GM18507 (cell line): ENCODE measurements around the gene SFXN5.

Experiments used
- DNase-seq: peaks from one replicate; pipeline ENCODE4 v3.0.0; 2011; ENCODE audit warnings: low read depth; ENCODE audit not compliant: insufficient read length; ENCODE audit errors: extremely low spot score
- FAIRE-seq: peaks from 2 replicates; lab custom pipeline; 2011; peaks lifted over from hg19 to GRCh38; lab: Jason Lieb, UNC

Gene SFXN5

DNA sequence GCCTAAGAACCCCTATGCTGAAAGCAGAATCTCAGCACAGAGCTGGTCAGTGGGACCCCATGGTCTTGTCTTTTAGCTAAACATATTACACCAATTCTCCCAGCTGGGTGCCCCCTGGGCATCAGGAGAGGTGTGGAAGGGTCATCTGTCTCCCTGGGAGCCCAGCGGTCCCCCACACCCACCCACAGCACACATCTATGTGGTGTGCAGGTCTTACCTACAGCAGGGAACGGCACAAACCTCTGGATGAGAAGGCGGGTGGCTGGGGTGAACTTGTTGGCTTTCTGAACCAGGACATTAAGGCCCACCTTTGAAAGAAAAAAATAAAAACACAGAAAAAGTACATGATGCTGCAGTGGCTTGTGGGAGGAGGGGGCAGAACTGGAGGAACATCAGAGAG, 83.5 kb downstream of the SFXN5 start:
- DNase-seq (no peak), FAIRE-seq (no peak)

- DNase-seq, result no peak
- FAIRE-seq, result no peak
Measured at GRCh38 chr2:72985891-72986683, 85.4 kb downstream of the SFXN5 start.

GRCh38 chr2:72985136-72985535, 86.4 kb downstream of the SFXN5 start:
- DNase-seq, result no peak
- no peak for FAIRE-seq

GRCh38 chr2:72984172-72984671, 87.3 kb downstream of the SFXN5 start:
- DNase-seq (no peak), FAIRE-seq (no peak)

DNA sequence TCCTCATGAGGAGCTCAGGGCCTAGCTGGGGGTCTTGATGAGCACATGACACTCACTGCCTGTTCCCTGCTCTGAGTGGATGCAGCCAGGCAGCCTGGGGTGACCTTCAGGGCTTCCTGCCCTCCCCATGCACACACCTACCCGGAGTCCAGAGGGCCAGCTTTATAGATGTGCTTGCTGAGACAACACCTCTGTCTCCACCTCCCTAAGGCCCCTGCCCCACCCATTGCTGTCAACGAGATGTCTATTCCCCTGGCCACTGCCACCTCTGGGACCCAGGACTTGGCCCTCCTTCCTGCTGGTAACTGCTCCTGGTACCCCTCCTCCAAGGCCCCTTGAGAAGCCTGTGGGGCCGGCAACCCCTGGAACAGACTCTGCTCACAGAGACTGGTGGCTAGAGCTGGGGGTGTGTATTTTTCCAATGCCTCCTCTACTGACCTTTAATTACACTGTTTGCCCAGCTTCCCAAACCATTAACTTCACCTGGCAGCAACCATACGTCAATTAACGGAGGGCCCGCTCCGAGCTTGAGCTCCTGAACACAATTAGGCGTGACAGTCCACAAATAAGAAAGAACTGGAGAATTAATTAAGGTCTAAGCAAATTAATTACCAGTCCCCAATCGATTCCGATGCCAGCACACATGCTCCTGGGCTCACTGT, 87.9 kb downstream of the SFXN5 start:
- no peak for FAIRE-seq
- no peak for DNase-seq

GRCh38 chr2:72982781-72983499, 88.6 kb downstream of the SFXN5 start:
- DNase-seq (no peak), FAIRE-seq (no peak)

DNA sequence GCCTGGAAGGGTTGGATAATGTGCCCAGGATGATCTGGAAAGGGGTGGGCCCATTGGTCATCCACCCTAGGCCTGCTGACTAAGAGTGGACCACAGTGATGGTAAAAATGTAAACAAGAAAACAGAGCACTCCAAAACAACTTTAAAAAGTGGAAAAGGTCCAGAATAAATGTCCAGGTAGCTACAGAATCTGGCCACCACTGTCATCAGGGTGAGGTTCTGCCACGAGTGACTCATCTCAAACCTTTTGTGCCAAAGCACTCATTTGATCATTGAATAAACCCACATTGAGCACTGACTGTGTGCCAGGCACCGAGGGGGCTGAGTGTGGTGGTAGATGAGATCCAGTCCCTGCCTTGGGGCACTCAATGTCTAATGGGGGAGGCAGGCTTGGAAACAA, 89.3 kb downstream of the SFXN5 start:
- DNase-seq, result no peak
- no peak for FAIRE-seq

GRCh38 chr2:72981536-72981935, 90.0 kb downstream of the SFXN5 start:
- DNase-seq, result no peak
- no peak for FAIRE-seq

GRCh38 chr2:72980535-72981217, 90.8 kb downstream of the SFXN5 start:
- no peak for FAIRE-seq
- no peak for DNase-seq

- no peak for DNase-seq
Measured at GRCh38 chr2:72979896-72980295, 91.6 kb downstream of the SFXN5 start.

GRCh38 chr2:72975017-72975416, 96.5 kb downstream of the SFXN5 start:
- FAIRE-seq, result no peak
- DNase-seq, result no peak

More at GRCh38 chr2:72979896-72980295, 91.6 kb downstream of the SFXN5 start:
- no peak for FAIRE-seq

DNA sequence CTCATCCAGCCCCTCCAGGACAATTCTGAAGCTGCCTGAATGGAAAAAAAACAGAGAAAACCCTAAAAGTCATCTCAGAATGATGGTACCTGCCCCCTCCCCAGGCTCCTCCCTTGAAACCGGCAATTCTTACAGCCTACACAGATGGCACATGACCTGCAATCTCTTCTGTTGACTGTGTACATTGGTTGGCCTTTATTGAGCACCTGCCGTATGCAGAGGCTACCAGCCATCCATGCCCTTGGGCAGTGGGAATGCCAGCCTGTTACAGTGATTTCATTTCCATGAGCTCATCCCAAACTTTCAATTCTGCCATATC, 97.1 kb downstream of the SFXN5 start:
- no peak for DNase-seq
- FAIRE-seq, result no peak

DNA sequence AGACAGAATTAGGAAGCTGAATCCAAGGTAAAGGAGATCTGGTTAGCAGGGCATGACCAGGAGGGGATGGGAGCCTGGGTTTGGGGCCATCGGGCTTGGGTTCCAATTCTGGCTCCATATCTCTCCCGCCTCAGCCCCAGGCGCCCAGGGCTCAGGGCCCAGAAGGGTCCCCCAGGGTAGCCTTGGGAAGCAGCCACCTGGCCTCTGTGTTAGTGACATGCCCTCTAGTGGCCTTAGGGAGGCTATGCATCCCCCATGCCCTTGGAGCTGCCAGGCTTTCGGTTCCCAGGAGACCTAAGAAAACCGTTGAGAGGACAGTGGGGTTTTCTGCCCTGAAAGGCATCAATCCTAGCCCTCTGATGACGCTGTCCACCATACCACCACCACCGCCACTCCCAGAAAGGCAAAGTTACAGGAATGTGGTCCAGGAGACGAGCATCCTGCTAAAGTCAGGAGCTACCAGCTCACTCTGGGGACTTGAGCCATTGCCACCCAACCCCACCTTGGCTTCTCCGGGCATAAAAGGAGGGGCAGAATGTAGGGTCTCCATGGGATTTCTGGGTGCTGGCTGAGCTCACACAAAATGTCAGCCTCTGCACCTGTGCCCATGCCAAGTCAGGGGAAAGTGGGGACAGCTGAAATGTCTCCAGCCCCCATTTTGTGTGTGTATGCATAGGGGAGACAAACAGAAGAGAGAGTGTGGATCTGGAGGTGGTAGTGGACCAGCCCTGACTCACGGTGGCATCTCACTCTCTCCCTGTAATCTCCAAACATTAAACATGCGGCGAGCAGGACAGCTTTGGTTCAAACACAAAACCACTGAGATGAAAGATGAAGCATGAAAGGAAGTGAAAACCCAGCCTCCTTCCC, 97.7 kb downstream of the SFXN5 start:
- DNase-seq (peak; percentile 71), FAIRE-seq (peak; percentile 65)

DNA sequence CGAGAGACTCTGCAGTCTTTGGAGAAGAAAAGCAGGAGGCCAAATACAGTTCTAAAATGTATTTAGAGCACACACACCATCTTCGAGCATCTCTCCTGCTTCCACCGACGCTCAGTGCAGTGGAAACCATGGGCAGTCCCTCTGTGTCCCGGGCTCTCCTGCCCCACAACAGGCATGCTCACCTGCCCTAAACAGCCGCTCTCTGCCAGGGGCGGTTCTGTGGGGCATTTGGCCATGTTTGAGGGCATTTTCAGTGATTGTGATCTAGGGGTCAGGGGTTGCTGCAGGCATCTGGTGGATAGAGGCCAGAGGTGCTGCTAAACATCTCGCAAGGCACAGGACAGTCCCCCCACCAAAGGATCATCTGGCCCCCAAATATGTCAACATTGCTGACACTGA, 98.4 kb downstream of the SFXN5 start:
- DNase-seq (no peak), FAIRE-seq (no peak)

DNA sequence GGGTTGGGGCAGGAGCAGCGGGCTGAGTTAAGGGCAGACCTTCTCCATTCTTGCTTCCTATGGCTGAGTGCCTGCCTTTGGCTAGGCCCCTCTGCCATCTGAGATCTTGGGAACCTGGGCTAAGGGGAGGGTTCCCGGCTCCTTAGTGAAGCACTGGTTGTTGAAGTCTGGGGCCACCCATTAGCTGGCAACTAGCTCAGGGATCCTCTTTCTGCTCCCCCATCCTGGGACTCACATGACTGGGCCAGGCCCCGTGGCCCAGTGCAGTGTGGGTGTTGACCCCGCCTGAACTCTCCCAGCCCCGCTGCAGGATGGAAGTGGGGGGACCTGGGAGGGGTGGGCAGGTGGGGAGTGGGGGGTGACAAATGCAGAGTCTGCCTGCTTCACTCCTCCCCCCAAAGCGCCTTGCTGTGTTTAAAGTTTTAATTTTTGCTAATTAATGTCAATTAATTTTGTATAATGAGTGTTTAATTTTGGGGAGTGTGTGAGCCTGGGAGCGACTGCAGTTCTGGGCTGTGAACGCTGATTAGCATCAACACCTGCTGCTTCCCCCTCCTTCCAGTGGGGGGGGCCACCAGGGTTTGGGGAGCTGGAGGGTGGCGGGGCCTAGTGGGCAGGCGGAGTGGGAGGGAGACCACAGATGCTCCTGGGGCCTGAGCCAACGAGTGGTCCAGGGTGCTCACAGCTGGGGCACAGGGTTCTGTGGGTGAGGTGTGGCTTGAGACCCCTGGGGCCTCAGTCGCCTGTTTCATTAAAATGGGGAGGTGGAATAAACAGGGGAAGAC, 99.0 kb downstream of the SFXN5 start:
- no peak for DNase-seq
- no peak for FAIRE-seq

DNA sequence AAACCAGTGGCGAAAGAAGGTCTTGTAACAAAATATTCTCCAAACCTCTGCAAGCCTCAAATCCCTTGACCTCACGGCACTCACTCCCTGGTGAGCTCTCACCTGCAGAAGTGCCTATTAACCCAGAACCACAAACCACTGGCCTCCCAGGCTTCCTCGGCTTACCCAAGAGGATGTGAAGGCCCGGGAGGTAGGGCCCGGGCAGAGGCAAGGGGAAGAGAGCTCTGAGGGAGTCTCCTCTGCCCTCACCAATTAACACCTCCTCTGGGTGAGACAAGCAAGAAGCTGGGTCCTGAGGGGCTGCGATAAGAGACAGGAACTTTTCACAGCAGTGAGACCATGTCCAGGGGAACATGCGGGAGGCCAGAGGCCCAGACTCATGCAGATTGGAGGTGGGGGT, 100.5 kb downstream of the SFXN5 start:
- FAIRE-seq, result no peak

DNA sequence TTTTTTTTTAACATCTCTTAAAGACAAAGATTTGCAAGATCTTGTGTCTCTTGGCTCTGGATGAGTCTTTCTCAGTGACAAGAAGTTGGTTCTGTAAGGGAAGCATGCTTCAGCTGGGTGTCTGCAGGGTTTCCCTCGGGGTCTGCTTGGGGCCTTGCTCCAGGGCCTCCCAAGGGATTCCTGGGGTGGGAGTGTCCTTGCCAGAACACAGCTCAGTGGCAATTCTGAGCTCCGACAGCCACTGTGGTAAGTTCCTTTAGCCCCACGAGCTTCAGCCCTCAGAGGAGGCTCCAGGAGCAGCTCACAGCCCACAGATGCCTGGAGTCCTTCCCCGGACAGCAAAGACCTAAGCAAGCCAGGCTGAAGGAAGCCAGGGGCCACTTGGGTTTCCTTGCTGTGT, 101.8 kb downstream of the SFXN5 start:
- DNase-seq, result no peak
- FAIRE-seq, result no peak

More for the DNA sequence above, 100.5 kb downstream of the SFXN5 start:
- no peak for DNase-seq

- DNase-seq (no peak), FAIRE-seq (no peak)
Measured at GRCh38 chr2:72968286-72968685, 103.2 kb downstream of the SFXN5 start.
